NCI-H128 (cell line): ENCODE measurements around the gene RMDN2.
"Not testable (repeated sequence)": the region's sequence is repeated elsewhere in the genome, so short reads cannot be mapped to it uniquely, and the experiment has no call there.

Source experiments
- DNase-seq: peaks from one replicate; lab custom pipeline; 2025; ENCODE audit not compliant: unreplicated experiment; lab: John Stamatoyannopoulos, UW

RMDN2 gene

DNA sequence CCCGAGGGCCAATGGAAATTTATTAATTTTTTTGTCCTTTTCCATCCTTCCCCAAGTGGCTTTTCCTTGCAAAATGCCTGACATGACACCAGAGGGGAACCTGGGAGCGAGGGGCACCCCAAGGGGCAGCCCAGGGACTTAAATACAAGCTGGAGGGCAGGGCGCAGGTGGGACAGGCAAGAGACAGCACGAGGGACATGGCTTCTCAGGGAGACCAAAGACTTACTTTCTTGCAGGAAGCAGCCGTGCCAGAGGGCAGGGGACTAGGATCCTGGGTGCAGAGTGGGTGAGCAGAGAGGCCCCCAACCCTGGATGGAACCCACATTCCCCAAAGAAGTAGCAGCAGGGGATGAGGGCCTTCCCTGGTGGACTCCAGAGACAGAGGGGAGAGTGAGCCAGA is 5.3 kb downstream of the RMDN2 start:
- not testable (repeated sequence) for DNase-seq

DNA sequence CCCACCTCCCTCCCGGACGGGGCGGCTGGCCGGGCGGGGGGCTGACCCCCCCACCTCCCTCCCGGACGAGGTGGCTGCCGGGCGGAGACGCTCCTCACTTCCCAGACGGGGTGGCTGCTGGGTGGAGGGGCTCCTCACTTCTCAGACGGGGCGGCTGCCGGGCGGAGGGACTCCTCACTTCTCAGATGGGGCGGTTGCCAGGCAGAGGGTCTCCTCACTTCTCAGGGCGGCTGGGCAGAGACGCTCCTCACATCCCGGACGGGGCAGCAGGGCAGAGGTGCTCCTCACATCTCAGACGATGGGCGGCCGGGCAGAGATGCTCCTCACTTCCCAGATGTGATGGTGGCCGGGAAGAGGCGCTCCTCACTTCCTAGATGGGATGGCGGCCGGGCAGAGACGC is 7.8 kb downstream of the RMDN2 start:
- DNase-seq, result not testable (repeated sequence)

- DNase-seq, result no peak
These were observed 9.8 kb downstream of the RMDN2 start for GRCh38 chr2:37934591-37935513.

DNA sequence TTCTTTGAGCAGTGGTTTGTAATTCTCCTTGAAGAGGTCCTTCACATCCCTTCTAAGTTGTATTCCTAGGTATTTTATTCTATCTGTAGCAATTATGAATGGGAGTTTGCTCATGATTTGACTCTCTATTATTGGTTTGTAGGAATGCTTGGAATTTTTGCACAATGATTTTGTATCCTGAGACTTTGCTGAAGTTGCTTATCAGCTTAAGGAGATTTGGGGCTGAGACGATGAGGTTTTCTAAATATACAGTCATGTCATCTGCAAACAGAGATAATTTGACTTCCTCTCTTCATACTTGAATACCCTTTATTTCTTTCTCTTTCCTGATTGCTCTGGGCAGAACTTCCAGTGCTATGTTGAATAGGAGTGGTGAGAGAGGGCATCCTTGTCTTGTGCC is 12.5 kb downstream of the RMDN2 start:
- DNase-seq, result not testable (repeated sequence)

GRCh38 chr2:37941267-37941666 is 16.2 kb downstream of the RMDN2 start:
- DNase-seq, result not testable (repeated sequence)

GRCh38 chr2:37944268-37944667 is 19.2 kb downstream of the RMDN2 start:
- no peak for DNase-seq

- no peak for DNase-seq
These were observed 22.2 kb downstream of the RMDN2 start for GRCh38 chr2:37947306-37947705.

GRCh38 chr2:37962018-37962739 is 37.1 kb downstream of the RMDN2 start:
- not testable (repeated sequence) for DNase-seq

GRCh38 chr2:37962740-37963121 is 37.6 kb downstream of the RMDN2 start:
- not testable (repeated sequence) for DNase-seq

DNA sequence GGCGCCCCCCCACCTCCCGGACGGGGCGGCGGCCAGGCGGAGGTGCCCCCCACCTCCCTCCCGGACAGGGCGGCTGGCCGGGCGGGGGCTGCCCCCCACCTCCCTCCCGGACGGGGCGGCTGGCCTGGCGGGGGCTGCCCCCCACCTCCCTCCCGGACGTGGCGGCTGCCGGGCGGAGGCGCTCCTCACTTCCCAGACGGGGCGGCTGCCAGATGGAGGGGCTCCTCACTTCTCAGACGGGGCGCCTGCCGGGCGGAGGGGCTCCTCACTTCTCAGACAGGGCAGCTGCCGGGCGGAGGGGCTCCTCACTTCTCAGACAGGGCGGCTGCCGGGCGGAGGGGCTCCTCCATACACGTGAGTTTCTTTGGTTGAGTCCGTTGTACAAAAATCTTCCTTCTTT is 38.8 kb downstream of the RMDN2 start:
- DNase-seq, result not testable (repeated sequence)

- no peak for DNase-seq
These were observed 41.2 kb downstream of the RMDN2 start for GRCh38 chr2:37966326-37966725.

DNA sequence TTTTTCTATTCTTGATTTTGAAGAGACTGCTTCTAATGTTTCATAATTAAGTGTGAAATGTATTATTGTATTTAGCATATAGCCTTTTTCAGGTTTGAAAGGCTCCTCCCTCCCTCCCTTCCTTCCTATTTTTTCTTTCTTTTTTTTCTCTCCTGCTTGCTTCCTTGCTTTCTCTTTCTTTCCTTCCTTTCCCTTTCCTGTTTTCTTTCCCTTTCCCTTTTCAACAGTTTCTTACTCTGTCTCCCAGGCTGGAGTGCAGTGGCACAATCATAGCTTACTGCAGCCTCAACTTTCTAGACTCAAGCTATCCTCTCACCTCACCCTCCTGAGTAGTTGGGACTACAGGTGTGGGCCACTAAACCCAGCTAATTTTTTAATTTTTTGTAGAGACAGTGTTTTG is 44.6 kb downstream of the RMDN2 start:
- no peak for DNase-seq

- DNase-seq, result no peak
These were observed 46.9 kb downstream of the RMDN2 start for GRCh38 chr2:37971971-37972370.

DNA sequence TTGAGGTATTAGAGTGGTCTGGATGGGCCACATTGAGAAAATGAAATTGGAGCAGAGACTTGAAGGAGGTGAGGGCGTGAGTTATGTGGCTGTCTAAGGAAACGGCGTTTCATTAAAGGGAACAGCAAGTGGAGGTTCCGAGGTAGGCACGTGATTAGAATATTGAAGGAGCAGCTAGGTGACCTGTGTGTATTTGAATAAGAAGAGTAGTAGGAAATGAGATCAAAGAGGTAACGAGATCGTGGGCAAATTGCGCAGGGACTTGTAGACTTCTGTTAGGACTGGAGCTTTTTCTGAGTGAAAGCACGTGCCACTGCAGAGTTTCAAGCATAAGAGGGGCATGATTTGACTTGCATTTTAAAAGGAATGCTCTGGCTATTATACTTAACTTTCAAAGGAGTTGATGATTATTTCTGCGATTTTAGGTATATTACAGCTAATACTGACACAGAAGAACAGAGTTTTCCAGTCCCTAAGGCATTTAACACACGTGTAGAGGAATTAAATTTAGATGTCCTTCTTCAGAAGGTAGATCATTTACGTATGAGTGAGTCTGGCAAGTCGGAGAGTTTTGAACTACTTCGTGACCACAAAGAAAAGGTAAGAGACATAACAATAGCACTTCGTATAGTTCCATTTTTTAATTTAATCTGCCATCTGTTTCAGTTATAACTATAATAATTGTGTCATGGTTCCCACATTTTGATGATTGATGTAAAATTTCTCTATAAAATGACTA is 48.7 kb downstream of the RMDN2 start:
- no peak for DNase-seq

GRCh38 chr2:37975808-37976207 is 50.7 kb downstream of the RMDN2 start:
- DNase-seq, result no peak

GRCh38 chr2:37976411-37976810 is 51.3 kb downstream of the RMDN2 start:
- no peak for DNase-seq

DNA sequence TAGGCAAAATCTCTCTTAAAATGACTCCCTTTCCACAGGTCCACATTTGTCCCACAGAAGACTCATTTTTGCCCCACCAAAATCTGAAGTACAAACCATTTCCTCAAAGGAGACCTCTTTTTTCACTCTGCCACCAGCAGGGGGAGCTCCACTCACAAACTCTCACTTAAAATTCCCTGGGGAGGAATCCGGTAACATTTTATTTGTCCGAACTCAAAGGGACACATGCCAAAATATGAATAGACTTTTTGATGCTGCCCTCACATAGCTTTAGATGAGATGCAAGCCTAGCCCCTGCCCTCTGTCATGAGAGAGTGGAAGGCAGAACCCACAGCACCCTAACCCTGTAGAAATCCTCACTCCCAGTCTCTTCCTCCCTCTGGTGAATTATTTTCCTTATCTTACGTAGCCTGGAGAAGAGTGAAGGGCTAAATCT is 57.1 kb downstream of the RMDN2 start:
- peak; percentile 51 for DNase-seq

- DNase-seq, result no peak
These were observed 57.8 kb downstream of the RMDN2 start for GRCh38 chr2:37982847-37983246.

- no peak for DNase-seq
These were observed 58.6 kb downstream of the RMDN2 start for GRCh38 chr2:37983719-37984118.

GRCh38 chr2:37984176-37984575 is 59.1 kb downstream of the RMDN2 start:
- no peak for DNase-seq

- DNase-seq, result no peak
These were observed 59.5 kb downstream of the RMDN2 start for GRCh38 chr2:37984589-37984988.
